ENCODE results near the gene RAI1. TPM values are rescaled to one million over a fixed set of nuclear protein-coding genes. Genes with fewer than 3 reads are reported as not detected.

RAI1 gene
- total and polyA plus RNA-seq, 2 experiments from 2014 or later = 0.87 to 0.89 TPM

GRCh38 chr17:17827826-17828621 is 146.8 kb downstream of the RAI1 start (continued):
- no peak for TF ChIP-seq CTCF (conservative IDR thresholded peaks at IDR 0.05; ENCODE audit: low read depth in 2 of 2)
- no peak for TF ChIP-seq EZH2 (IDR thresholded peaks at IDR 0.05; ENCODE audit: low read depth, unreplicated experiment)
- no peak for TF ChIP-seq ZNF331 (CRISPR knock-in tag; IDR thresholded peaks at IDR 0.05; ENCODE audit: low read depth)
- no peak for TF ChIP-seq NANOG (IDR thresholded peaks at IDR 0.05; ENCODE audit: borderline replicate concordance)
- no peak for TF ChIP-seq ZNF114 (CRISPR knock-in tag; IDR thresholded peaks at IDR 0.05)
- no peak for TF ChIP-seq EZH2phosphoT487 (IDR thresholded peaks at IDR 0.05; ENCODE audit: unreplicated experiment)
- TF ChIP-seq STAT1 (IDR thresholded peaks at IDR 0.05; ENCODE audit: unreplicated experiment) = no peak

- no peak overlapping the region for H3K4me3 Mint-ChIP-seq
- peaks cover 47% of the 10 kb centered on the region for H3K4me1 Mint-ChIP-seq
- H4K20me1 ChIP-seq (replicated peaks; ENCODE audit: insufficient read depth) = peaks cover 73% of the 10 kb centered on the region
- no peak overlapping the region for H3K4me3 ChIP-seq
- peaks cover 3% of the 10 kb centered on the region; the same call in 1 of the 2 replicates for H3F3A ChIP-seq (replicated peaks; ENCODE audit: low read depth)
- peaks cover 89% of the 10 kb centered on the region for H3K79me2 ChIP-seq (replicated peaks; ENCODE audit: insufficient read depth)
- no peaks in the 10 kb centered on the region for H3K36me3 ChIP-seq (ENCODE audit: insufficient read depth)
- no peak overlapping the region for H3K27ac ChIP-seq (ENCODE audit: low read depth)
- peaks cover 25% of the 10 kb centered on the region for H3K4me1 ChIP-seq (ENCODE audit: insufficient read depth)
- no peaks in the 10 kb centered on the region for H3K9me3 Mint-ChIP-seq
- no peak for ATAC-seq
- no peak for TF ChIP-seq EZH2phosphoT487 (IDR thresholded peaks at IDR 0.05; ENCODE audit: unreplicated experiment)
- TF ChIP-seq CREB1 (CRISPR knock-in tag; IDR thresholded peaks at IDR 0.05; ENCODE audit: low read depth) = no peak
- TF ChIP-seq NANOG (IDR thresholded peaks at IDR 0.05; ENCODE audit: borderline replicate concordance) = no peak
- no peak for TF ChIP-seq POLR2AphosphoS5 (IDR thresholded peaks at IDR 0.05; ENCODE audit: low read depth)
- TF ChIP-seq JUNB (IDR thresholded peaks at IDR 0.05; ENCODE audit: unreplicated experiment) = no peak
- TF ChIP-seq ZNF331 (CRISPR knock-in tag; IDR thresholded peaks at IDR 0.05; ENCODE audit: low read depth) = no peak
- no peak for TF ChIP-seq ZNF114 (CRISPR knock-in tag; IDR thresholded peaks at IDR 0.05)
- no peak for TF ChIP-seq ZNF462 (CRISPR knock-in tag; IDR thresholded peaks at IDR 0.05)
- H3K36me3 Mint-ChIP-seq (ENCODE audit: low read depth) = peaks cover 45% of the 10 kb centered on the region
- H3K9me2 ChIP-seq (ENCODE audit: insufficient read depth) = no peaks in the 10 kb centered on the region
- no peak overlapping the region for H3K27ac Mint-ChIP-seq
- H3K4me2 ChIP-seq = no peak overlapping the region
- no peak for DNase-seq (ENCODE audit: low spot score)
- no peaks in the 10 kb centered on the region for H3K27me3 ChIP-seq (ENCODE audit: insufficient read depth)
- peaks cover 8% of the 10 kb centered on the region for H3K27me3 Mint-ChIP-seq (ENCODE audit: insufficient read depth, low read depth, poor library complexity)
- no peak overlapping the region for H2AFZ ChIP-seq
These were observed 149.0 kb downstream of the RAI1 start for GRCh38 chr17:17830269-17830567.

All from GM23338 (cell line).